ENCODE results near the gene PMPCA.

GRCh38 chr9:136403538-136403914 is 6.9 kb upstream of the PMPCA start:
- TF ChIP-seq, protein P1, sequence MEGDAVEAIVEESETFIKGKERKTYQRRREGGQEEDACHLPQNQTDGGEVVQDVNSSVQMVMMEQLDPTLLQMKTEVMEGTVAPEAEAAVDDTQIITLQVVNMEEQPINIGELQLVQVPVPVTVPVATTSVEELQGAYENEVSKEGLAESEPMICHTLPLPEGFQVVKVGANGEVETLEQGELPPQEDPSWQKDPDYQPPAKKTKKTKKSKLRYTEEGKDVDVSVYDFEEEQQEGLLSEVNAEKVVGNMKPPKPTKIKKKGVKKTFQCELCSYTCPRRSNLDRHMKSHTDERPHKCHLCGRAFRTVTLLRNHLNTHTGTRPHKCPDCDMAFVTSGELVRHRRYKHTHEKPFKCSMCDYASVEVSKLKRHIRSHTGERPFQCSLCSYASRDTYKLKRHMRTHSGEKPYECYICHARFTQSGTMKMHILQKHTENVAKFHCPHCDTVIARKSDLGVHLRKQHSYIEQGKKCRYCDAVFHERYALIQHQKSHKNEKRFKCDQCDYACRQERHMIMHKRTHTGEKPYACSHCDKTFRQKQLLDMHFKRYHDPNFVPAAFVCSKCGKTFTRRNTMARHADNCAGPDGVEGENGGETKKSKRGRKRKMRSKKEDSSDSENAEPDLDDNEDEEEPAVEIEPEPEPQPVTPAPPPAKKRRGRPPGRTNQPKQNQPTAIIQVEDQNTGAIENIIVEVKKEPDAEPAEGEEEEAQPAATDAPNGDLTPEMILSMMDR (IDR thresholded peaks at IDR 0.05; ENCODE audit: insufficient read depth, low read length) = no peak
- TF ChIP-seq SPI1 (IDR thresholded peaks at IDR 0.05; ENCODE audit: borderline replicate concordance, low read depth) = no peak
